HG03460 (cell line): ENCODE data around the gene ZNF543.

ENCODE experiments used
- ATAC-seq: cut with Tn5 transposase; IDR thresholded peaks from one replicate; pipeline ENCODE4 v1.9.1; 2021; ENCODE audit not compliant: unreplicated experiment

Gene ZNF543

DNA sequence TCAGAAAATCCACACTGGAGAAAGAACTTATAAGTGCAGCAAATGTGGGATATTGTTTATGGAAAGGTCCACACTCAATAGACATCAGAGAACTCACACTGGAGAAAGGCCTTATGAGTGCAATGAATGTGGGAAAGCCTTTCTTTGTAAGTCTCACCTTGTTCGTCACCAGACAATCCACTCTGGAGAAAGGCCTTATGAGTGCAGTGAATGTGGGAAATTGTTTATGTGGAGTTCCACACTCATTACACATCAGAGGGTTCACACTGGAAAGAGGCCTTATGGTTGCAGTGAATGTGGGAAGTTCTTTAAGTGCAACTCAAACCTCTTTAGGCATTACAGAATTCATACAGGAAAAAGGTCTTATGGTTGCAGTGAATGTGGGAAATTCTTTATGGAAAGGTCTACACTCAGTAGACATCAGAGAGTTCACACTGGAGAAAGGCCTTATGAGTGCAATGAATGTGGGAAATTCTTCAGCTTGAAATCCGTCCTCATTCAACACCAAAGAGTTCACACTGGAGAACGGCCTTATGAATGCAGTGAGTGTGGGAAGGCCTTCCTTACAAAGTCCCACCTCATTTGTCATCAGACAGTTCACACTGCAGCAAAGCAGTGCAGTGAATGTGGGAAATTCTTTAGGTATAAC is 57.4 kb downstream of the ZNF543 start:
- no peak for ATAC-seq
